ENCODE measurements around the gene ZNF341. TPM values are rescaled to one million over a fixed set of nuclear protein-coding genes. Genes with fewer than 3 reads are reported as not detected.

The ZNF341 gene
- total RNA-seq, 3 donors from 2014 or later = 5.0 to 5.6 (median 5.1) TPM

DNA sequence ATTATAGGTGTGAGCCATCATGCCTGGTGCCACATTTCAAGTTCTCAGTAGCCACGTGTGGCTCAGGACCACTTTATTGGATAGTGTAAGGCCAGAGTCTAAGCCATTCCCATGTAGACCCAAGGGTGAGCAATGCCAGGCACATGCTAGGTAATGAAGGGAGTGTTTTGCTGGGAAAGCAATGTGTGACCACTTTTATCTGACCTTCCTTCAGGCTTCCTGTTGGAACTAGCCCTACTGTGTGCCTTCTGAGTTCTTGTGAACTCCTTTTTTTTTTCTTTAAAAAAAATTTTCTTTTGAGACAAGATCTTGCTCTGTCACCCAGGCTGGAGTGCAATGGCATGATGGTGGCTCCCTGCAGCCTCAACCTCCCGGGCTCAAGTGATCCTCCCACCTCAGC lies 33.3 kb downstream of the ZNF341 start:
- no peaks in the 10 kb centered on the region for H3K36me3 ChIP-seq (ENCODE audit: low read depth)
- no peak for ATAC-seq

DNA sequence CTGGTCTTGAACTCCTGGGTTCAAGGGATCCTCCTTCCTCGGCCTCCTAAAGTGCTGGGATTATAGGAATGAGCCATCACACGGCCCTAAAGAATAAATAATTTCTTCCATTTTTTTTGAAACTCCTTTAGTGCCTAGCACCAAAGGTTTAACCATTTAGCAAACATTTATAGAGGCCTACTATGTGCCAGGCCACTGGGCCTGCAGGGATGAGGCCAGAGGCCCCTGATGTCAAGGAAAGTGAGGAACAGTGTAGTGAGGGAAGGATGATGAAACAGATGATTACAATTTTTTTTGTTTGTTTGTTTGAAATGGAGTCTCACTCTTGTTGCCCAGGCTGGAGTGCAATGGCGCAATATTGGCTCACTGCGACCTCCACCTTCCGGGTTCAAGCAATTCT lies 33.8 kb downstream of the ZNF341 start:
- Histone ChIP-seq H3K36me3 (ENCODE audit: low read depth) (no peaks in the 10 kb centered on the region), H3K9me3 (no peaks in the 10 kb centered on the region), H3K4me1 (ENCODE audit: low read depth) (no peaks in the 10 kb centered on the region), H3K4me3 (no peak overlapping the region)
- DNase-seq (no peak), ATAC-seq (no peak)
- TF ChIP-seq, protein P1, sequence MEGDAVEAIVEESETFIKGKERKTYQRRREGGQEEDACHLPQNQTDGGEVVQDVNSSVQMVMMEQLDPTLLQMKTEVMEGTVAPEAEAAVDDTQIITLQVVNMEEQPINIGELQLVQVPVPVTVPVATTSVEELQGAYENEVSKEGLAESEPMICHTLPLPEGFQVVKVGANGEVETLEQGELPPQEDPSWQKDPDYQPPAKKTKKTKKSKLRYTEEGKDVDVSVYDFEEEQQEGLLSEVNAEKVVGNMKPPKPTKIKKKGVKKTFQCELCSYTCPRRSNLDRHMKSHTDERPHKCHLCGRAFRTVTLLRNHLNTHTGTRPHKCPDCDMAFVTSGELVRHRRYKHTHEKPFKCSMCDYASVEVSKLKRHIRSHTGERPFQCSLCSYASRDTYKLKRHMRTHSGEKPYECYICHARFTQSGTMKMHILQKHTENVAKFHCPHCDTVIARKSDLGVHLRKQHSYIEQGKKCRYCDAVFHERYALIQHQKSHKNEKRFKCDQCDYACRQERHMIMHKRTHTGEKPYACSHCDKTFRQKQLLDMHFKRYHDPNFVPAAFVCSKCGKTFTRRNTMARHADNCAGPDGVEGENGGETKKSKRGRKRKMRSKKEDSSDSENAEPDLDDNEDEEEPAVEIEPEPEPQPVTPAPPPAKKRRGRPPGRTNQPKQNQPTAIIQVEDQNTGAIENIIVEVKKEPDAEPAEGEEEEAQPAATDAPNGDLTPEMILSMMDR (IDR thresholded peaks at IDR 0.05) = no peak
- intact Hi-C loops (cut with DNase I, micrococcal nuclease) = no loop called here

More for the DNA sequence above, 33.3 kb downstream of the ZNF341 start:
- no peaks in the 10 kb centered on the region for H3K9me3 ChIP-seq
- no peak overlapping the region for H3K4me3 ChIP-seq
- intact Hi-C loops (cut with DNase I, micrococcal nuclease) = no loop called here
- no peaks in the 10 kb centered on the region for H3K4me1 ChIP-seq (ENCODE audit: low read depth)
- TF ChIP-seq, protein P1 (IDR thresholded peaks at IDR 0.05) = no peak
- no peak for DNase-seq

DNA sequence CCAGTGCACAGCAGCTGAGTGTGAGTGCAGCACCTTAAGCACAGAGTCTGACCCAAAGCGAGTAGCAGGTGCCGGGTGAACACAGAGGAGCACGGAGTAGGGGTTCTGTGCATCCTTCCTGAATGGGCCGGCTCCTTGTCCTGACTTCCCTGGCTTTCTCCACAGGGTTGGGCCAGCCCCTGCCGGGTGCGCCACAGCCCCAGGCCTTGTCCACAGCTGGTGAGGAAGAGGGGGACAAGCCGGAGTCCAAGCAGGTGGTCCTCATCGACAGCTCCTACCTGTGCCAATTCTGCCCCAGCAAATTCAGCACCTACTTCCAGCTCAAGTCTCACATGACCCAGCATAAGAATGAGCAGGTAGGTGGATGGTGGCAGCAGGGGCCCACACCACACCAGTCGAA lies 34.9 kb downstream of the ZNF341 start:
- no peak for ATAC-seq
- no peaks in the 10 kb centered on the region for H3K36me3 ChIP-seq (ENCODE audit: low read depth)
- TF ChIP-seq, protein P1 (IDR thresholded peaks at IDR 0.05) = no peak
- no peaks in the 10 kb centered on the region for H3K4me1 ChIP-seq (ENCODE audit: low read depth)
- intact Hi-C loops (cut with DNase I, micrococcal nuclease) = no loop called here
- H3K4me3 ChIP-seq = no peak overlapping the region
- DNase-seq = no peak
- no peaks in the 10 kb centered on the region for H3K9me3 ChIP-seq

DNA sequence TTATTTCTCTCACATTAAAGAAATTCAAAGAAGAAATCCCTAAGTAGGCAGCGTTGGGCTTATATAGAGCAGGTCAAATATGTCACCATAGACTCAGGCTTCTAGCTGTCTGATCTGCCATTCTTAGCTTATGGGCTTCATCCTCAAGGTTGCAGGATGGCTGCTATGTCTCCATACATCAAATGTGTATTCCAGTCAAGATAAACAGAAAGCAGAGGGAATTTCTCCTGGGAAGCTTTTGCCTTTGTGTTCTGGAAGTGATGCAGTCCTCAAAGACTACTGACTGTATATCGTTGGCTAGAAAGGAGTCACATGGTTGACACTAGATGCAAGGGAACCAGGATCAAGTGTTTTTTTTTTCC lies 36.0 kb downstream of the ZNF341 start:
- TF ChIP-seq, protein P1 (IDR thresholded peaks at IDR 0.05) = no peak
- DNase-seq = no peak
- no peak for ATAC-seq
- intact Hi-C loops (cut with DNase I, micrococcal nuclease) = no loop called here
- H3K9me3 ChIP-seq = no peaks in the 10 kb centered on the region
- H3K36me3 ChIP-seq (ENCODE audit: low read depth) = no peaks in the 10 kb centered on the region
- H3K4me3 ChIP-seq = no peak overlapping the region
- H3K4me1 ChIP-seq (ENCODE audit: low read depth) = no peaks in the 10 kb centered on the region

DNA sequence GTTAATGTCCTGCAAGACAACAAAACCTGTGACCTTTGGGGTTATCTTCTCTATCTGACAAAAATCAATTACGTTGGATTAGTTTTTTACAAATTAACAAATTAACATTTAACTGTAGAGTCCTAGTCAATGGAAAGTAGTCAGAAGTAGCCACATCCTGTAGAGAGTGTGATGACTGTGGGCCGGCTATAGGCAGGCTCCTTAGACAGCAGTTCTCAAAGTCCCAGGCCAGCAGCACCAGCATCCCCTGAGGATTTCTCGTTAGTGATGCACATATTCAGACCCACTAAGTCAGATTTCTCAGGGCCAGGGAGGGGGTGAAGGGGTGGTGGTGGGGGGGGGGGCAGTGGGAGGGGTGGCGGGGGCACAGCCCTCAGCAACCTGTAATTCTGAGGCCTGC lies 37.2 kb downstream of the ZNF341 start:
- no peak for ATAC-seq
- Histone ChIP-seq H3K4me1 (ENCODE audit: low read depth) (no peaks in the 10 kb centered on the region), H3K9me3 (no peaks in the 10 kb centered on the region), H3K4me3 (no peak overlapping the region), H3K36me3 (ENCODE audit: low read depth) (no peaks in the 10 kb centered on the region)
- TF ChIP-seq, protein P1 (IDR thresholded peaks at IDR 0.05) = no peak
- no peak for DNase-seq
- intact Hi-C loops (cut with DNase I, micrococcal nuclease) = no loop called here

DNA sequence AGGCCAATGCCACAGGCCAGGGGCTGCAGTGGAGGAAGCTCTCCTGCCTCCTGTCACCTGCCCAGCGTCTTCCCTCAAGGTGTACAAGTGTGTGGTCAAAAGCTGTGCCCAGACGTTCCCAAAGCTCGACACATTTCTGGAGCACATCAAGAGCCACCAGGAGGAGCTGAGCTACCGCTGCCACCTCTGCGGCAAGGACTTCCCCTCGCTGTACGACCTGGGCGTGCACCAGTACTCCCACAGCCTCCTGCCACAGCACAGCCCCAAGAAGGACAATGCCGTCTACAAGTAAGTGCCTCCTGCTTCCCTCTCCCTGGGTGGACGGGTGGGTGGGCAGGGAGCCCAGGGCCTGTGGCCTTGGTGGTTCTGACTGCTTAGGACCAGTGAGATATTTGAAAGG lies 38.2 kb downstream of the ZNF341 start:
- TF ChIP-seq, protein P1 (IDR thresholded peaks at IDR 0.05) = no peak
- ATAC-seq = peak; percentile 90
- intact Hi-C loops (cut with DNase I, micrococcal nuclease) = no loop called here
- H3K9me3 ChIP-seq = no peaks in the 10 kb centered on the region
- no peaks in the 10 kb centered on the region for H3K36me3 ChIP-seq (ENCODE audit: low read depth)
- peak; percentile 51 to 63 (median 60) for DNase-seq
- H3K4me3 ChIP-seq = no peak overlapping the region
- H3K4me1 ChIP-seq (ENCODE audit: low read depth) = no peaks in the 10 kb centered on the region
